Suppressor macrophage treated with lipopolysaccharide for 1 hour (primary cell): ENCODE results near the gene RAPGEF6.
"Not testable (repeated sequence)": the region's sequence is repeated elsewhere in the genome, so short reads cannot be mapped to it uniquely, and the experiment has no call there.

ENCODE experiments used
- DNase-seq, 3 donors: peaks; one replicate each; pipeline ENCODE4 v3.0.0-alpha.2; 2020 to 2022

The RAPGEF6 gene

GRCh38 chr5:131487371-131487770 is 147.7 kb downstream of the RAPGEF6 start:
- DNase-seq, result not testable (repeated sequence)

- no peak for DNase-seq
These were observed 152.4 kb downstream of the RAPGEF6 start for GRCh38 chr5:131482617-131483016.

- DNase-seq, result no peak
These were observed 153.5 kb downstream of the RAPGEF6 start for GRCh38 chr5:131481569-131481968.

DNA sequence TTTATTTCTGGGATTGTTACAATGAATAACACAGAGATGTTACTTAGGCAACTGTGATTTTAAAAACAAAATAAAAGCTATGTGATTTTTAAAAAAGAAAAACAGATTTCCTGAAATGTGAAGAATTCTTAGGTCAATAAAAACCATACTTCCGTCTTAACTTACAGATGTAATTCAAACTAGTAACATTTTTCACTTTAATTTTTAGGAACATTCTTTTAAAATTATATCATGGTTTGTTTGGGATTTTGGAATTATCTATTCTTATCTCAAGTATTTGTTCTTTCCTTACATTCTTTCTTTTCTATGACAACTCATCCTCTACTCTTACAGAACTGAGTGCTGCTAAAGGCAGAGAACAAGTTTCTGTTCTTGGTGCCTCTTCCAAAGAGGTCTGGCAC is 159.5 kb downstream of the RAPGEF6 start:
- no peak for DNase-seq

DNA sequence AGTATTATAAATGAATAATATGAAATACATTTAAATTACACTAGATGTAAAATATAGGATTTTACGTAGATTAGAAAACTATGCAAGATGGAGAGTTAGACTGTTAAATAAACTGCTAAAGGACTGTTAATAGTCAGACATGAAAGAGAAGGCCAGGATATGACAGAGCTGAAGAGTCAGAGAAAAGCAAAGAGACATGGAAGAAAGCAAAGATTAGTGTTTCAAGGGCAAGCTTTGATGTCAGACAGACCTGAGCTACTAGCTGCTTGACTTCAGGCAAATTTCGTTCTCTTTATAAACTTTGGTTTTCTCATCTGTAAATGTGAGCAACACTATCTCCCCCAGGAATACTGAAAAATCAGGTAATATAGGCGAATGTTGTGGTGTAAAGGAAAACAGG is 161.3 kb downstream of the RAPGEF6 start:
- DNase-seq, result no peak

- DNase-seq, result peak; percentile 31 to 71 (median 71)
These were observed 168.8 kb downstream of the RAPGEF6 start for GRCh38 chr5:131466171-131466766.

DNA sequence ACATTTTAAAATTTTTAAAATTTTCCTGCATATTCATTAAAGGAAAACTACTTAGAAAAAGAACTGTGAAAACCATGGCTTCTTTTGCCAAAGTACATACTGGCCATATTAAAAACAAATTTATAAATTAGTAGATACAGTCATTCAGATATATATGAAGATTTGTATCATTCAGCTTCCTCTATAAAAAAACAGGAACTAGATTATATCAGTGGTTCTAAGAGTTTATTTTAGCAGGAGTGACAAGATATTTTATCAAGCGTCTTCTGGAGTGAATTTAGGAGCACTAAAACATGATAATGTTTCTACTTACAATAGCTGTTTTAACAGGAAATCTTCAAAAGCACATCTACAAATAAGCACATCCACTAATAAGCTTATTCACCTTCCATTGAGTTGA is 171.4 kb downstream of the RAPGEF6 start:
- peak in 2 of 3 donors; percentile 49 to 50 for DNase-seq

DNA sequence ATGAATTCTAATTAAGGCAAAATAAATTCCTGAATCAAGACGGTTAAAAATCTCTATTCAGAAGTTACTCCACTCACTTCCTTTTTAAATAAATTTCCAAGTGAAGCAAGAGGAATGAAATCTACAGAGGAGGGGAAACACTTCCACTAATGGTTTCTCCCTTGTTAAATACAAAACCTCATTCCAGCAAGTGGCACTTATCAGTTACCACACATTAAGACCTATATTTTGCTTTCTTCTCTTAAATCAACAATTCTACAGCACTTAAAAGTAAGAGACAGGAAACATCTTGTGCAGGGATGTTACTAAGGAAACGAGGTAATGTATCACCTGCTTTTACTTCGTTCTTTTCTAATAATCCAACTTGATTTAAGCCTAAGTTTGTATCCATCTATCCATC is 172.6 kb downstream of the RAPGEF6 start:
- DNase-seq, result peak; percentile 12 to 56 (median 45)

DNA sequence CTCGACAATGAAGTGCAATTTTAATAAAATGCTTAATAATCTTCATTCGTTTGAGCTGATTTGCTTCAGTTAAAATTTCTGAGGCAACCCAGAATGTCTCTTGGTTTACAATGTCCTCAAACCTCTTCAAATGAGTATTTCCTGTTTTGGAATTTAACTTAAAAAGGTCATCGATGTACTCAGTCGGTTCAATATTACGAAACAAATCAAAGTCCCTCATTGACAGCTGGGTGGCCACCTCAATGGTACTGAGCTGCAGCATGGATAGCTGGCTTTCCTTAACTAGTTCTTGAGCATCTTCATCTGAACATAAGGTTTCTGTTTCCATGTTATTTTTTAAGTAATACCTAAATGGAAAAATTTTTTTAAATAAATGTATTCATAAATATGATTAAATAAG is 173.3 kb downstream of the RAPGEF6 start:
- DNase-seq, result no peak

- no peak for DNase-seq
These were observed 174.0 kb downstream of the RAPGEF6 start for GRCh38 chr5:131460867-131461572.

- no peak for DNase-seq
These were observed 174.9 kb downstream of the RAPGEF6 start for GRCh38 chr5:131460133-131460532.

- no peak for DNase-seq
These were observed 175.8 kb downstream of the RAPGEF6 start for GRCh38 chr5:131459216-131459615.

DNA sequence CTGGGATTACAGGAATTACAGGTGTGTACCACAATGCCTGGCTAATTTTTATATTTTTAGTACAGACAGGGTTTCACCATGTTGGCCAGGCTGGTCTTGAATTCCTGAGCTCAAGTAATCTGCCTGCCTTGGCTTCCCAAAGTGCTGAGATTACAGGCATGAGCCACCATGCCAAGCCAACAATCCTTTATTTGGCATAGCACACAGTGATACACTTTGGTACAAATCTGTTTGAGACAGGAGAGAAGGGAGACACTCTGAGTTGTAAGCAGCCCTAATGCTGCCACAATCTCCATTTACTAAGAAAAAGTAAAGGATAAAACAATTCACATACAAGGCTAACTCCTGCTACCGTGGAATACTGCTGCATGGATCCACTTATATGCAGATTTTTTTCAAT is 177.8 kb downstream of the RAPGEF6 start:
- DNase-seq, result no peak

DNA sequence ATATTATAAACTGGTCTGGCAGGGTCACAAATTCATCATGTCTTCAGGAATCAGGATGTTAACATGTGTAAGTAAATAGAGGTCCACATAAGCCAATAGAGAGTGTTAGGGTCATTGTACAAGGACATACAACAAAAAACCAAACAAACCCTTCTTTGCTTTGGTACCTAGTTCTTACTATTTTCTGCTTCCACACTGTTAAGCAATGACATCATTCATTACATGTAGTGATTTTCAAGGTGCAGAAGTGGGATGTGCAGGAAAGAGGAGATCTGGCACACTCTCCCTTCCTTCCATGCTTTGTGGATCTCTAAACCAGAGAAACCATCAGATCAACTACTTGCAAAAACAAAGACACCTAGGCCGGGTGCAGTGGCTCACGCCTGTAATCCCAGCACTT is 184.1 kb downstream of the RAPGEF6 start:
- no peak for DNase-seq

DNA sequence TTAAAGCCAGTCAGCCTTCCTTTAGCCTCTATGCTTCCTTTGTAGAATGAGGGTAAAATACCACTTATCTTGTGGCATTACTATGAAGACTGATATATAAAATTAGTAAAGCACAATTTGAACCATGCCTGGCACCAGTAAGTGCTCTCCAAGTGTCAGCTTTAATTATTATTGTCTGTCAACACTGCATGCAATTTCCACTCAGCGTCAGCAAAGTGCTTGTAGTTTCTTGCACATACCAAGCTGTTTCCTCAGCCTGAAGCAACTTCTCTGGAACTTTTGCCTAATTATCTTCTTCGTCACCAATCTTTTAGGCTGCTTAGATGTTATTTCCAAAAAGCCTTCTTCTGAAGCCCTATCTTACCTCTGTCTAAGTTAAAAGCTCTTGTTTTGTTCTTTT is 193.8 kb downstream of the RAPGEF6 start:
- no peak for DNase-seq

GRCh38 chr5:131436081-131436480 is 198.9 kb downstream of the RAPGEF6 start:
- DNase-seq, result no peak

DNA sequence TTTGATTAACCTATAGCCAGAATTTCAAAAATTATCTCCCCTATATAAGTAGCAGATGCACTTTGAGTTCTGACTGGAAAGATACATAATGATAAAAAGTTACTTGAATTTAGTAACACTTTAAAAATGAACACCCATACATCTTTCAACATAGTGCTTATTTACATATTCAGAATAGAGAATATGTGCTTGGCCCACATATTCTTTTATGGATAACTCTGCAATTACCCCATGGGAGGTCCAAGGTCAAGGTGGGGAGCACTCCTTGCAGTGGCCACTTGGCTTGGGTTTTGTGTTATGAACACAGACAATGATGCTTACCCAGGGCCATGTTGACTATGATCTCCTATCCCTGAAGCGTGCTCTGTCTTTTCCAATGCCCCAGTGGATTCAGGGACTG is 201.9 kb downstream of the RAPGEF6 start:
- DNase-seq, result no peak

GRCh38 chr5:131431794-131432193 is 203.2 kb downstream of the RAPGEF6 start:
- DNase-seq, result no peak

- DNase-seq, result no peak
These were observed 204.2 kb downstream of the RAPGEF6 start for GRCh38 chr5:131430794-131431193.

DNA sequence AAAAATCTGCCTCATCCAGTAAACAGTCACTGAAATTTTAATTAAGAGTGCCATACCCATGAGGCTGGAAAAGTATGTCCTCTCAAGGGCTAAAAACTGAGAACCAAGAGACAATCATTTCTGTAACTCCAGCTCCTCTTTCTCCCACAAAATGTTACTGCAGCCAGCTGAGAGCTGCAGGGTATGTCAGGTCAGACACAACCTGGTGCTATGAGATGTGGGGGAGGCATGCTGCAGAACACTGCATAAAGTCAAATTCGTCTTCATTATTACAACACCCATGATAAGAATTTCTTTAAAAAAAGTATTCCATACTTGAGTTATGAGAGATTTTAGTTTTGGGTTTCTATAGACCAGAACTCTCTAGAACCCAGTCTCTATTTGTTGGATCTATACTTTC is 209.0 kb downstream of the RAPGEF6 start:
- no peak for DNase-seq

DNA sequence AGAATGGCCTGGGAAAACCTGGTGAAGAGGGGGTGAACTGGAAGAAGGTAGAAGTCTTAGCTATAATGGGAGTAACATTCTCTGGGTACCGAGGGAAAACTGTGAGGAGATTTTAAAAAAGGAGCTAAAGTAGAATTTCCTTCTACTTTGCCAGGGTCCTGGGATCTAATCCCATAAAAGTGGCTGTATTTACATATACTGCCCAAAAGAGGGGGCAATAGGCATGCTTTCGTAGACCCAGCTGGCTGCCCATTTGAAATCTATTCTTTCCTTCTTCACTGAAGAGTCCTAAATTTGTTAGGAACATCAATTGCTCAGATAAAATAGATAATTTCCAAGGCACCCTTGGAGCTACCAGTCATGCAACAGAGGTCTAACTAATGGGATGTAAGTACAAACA is 212.0 kb downstream of the RAPGEF6 start:
- peak in 2 of 3 donors; percentile 36 to 40 for DNase-seq

DNA sequence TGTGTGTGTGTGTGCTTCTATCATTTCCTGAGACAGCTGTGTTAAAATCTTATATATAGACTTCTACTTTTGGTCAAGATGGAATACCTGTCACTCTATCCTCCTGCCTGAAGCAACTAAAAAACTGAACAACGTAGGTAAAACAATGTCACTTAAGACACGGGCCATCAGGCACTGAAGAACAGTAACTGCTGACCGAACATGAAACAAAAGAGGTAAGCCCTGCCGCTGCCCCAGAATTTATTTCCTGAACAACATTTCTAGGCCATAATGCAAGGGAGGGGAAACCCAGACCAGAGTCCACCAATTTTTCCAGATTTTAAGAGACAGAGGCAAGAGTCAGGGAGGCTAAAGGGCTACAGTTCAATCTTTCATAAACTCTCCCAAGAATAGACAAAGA is 215.2 kb downstream of the RAPGEF6 start:
- DNase-seq, result no peak

DNA sequence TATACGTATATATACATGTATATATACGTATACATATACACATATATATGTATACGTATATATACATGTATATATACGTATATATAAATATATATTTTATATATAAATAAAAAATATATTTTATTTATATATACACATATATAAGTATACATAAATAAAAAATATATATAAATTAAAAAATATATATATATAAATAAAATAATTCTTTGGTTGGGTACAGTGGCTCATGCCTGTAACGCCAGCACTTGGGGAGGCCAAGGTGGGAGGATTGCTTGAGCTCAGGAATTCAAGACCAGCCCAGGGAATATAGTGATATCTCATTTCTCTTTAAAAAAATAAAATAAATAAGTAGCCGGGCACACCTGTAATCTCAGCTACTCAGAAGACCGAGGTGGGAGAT is 216.2 kb downstream of the RAPGEF6 start:
- DNase-seq, result no peak

DNA sequence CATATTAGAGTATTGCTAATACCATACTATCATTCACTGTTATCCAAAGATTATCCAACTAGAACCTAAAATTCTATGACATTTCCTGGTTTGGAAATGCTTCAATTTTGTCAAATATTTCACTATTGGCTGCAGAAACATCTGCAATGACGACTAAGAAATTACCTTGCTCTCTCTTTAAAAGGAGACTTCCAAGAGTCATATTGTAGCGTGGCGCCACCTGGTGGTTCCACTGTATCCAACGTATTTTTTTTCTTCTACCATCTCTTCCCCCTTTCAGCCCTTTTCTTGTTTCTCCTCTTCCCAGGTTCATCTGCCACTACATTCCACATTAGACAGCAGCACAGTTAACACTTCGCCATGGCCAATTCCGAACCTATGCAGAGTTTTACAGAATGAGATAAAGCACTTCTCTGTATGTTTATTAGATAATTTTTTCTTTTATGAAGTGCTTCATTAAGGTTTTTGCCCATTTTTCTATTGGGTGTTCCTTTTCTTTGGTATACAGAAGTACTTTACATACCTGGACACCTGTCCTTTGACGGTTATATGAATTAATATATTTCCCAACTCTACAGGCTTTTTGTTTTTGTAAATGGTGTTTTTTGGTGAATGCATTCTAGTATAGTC is 217.7 kb downstream of the RAPGEF6 start:
- DNase-seq, result peak; percentile 78 to 88 (median 82)
